Fibroblast of lung (primary cell): ENCODE measurements around the gene NPAS4. TPM values are rescaled to one million over a fixed set of nuclear protein-coding genes. Genes with fewer than 3 reads are reported as not detected.

Experiments used
- DNase-seq, 2 donors: peaks; one replicate each; pipeline versions ENCODE4 v3.0.0 to v3.0.0-alpha.2; 2010; ENCODE audit warnings: low read depth in 2 of 2
- H2AFZ ChIP-seq: 2 replicates; pipeline ENCODE4 v1.5.1; 2012; ENCODE audit warnings: low read length, control low read depth, inconsistent platforms
- H3K27ac ChIP-seq: 2 replicates; pipeline ENCODE4 v1.5.1; 2011; ENCODE audit warnings: low read length, control low read depth; ENCODE audit not compliant: insufficient read depth
- H3K27me3 ChIP-seq: 2 replicates; pipeline ENCODE4 v1.5.1; 2011; ENCODE audit warnings: mild to moderate bottlenecking, low read length; ENCODE audit not compliant: control insufficient read depth, insufficient read depth
- H3K36me3 ChIP-seq: 2 replicates; pipeline ENCODE4 v1.5.1; 2011; ENCODE audit warnings: low read length; ENCODE audit not compliant: control insufficient read depth, insufficient read depth
- H3K4me1 ChIP-seq: 2 replicates; pipeline ENCODE4 v1.5.1; 2011; ENCODE audit warnings: low read length; ENCODE audit not compliant: control insufficient read depth, insufficient read depth; ENCODE audit errors: extremely low read depth
- H3K4me2 ChIP-seq: 2 replicates; pipeline ENCODE4 v1.5.1; 2011; ENCODE audit warnings: low read length, control low read depth; ENCODE audit not compliant: insufficient read depth; ENCODE audit errors: extremely low read depth
- H3K4me3 ChIP-seq, 4 experiments: fragments of 200-600 bp in 1 of 4; sonication (generic) in 1 of 4; replicated peaks in 1 of 4; 2 replicates each; pipeline ENCODE4 v1.5.1; 2011 to 2016; ENCODE audit warnings: low read length in 4 of 4, low read depth in 3 of 4, mild to moderate bottlenecking in 3 of 4, control low read depth in 2 of 4, inconsistent platforms in 1 of 4, mixed read lengths in 1 of 4; ENCODE audit not compliant: insufficient read depth in 1 of 4; ENCODE audit errors: control extremely low read depth in 1 of 4
- H3K79me2 ChIP-seq: 2 replicates; pipeline ENCODE4 v1.5.1; 2012; ENCODE audit warnings: mild to moderate bottlenecking, low read length, inconsistent platforms; ENCODE audit not compliant: control insufficient read depth, insufficient read depth
- H3K9ac ChIP-seq: 2 replicates; pipeline ENCODE4 v1.5.1; 2011; ENCODE audit warnings: mild to moderate bottlenecking, low read length, control low read depth; ENCODE audit not compliant: insufficient read depth
- H3K9me3 ChIP-seq: 2 replicates; pipeline ENCODE4 v1.5.1; 2012; ENCODE audit warnings: low read depth, low read length; ENCODE audit not compliant: control insufficient read depth, insufficient read depth
- H4K20me1 ChIP-seq: 2 replicates; pipeline ENCODE4 v1.5.1; 2011; ENCODE audit warnings: low read length; ENCODE audit not compliant: control insufficient read depth, insufficient read depth; ENCODE audit errors: extremely low read depth
- CTCF ChIP-seq, 2 donors: IDR thresholded peaks in 1 of 2; conservative IDR thresholded peaks in 1 of 2; 1 replicate in 1 of 2; 2 replicates in 1 of 2; pipeline ENCODE4 v1.5.1; 2011 to 2012; ENCODE audit warnings: low read length in 2 of 2, control low read depth in 1 of 2, inconsistent platforms in 1 of 2, low read depth in 1 of 2, mild to moderate bottlenecking in 1 of 2
- EZH2 ChIP-seq: IDR thresholded peaks from 2 replicates; pipeline ENCODE4 v1.5.1; 2012; ENCODE audit warnings: low read length, control low read depth, mild to moderate bottlenecking; ENCODE audit errors: missing control alignments
- polyA plus RNA-seq, 2 donors: library from polyadenylated mRNA; depleted of rRNA in 1 of 2; stranded (reverse) in 1 of 2; unstranded in 1 of 2; fragments of >200 nt; gene quantifications; 2 replicates each; pipeline ENCODE4 v1.2.1, GENCODE V29; 2011 to 2012; ENCODE audit warnings: missing spikeins in 1 of 2
- total RNA-seq: library from RNA; depleted of rRNA; stranded (reverse); fragments of >200 nt; gene quantifications from 2 replicates; pipeline ENCODE4 v1.2.1, GENCODE V29; 2014

Gene NPAS4
- total and polyA plus RNA-seq, 2 donors (not counting 1 experiment from before 2014, with no cell fraction given) = 0.16 TPM; not detected in 1

DNA sequence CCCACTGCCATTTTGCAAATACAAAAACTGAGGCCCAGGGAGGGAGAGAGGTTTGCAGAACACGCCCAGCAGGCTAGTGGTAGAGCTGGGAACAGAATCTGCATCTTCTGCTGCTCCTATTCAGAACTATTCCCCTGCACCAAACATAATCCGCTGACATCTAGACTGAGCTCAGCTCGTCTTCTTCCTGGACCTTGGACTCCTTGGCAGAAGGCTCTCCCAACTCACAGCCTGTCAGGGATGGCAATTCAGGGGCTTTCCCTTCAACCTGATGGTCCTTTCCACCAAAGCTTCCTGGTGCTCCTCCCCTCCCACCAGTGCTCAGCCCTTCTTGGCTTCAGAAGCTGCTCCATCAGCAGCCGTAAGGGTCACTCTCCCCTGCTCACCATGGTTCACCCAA lies 9.5 kb upstream of the NPAS4 start:
- H3K9me3 ChIP-seq = no peaks in the 10 kb centered on the region
- no peak overlapping the region for H3K4me2 ChIP-seq

GRCh38 chr11:66412110-66412509 lies 8.7 kb upstream of the NPAS4 start:
- Histone ChIP-seq H3K9ac (no peak overlapping the region), H3K4me2 (no peak overlapping the region), H3K36me3 (no peaks in the 10 kb centered on the region)

More for the DNA sequence above, 9.5 kb upstream of the NPAS4 start:
- H3K36me3 ChIP-seq = no peaks in the 10 kb centered on the region
- no peak for DNase-seq
- peaks cover 10% of the 10 kb centered on the region for H3K27me3 ChIP-seq
- no peak overlapping the region for H3K27ac ChIP-seq
- no peaks in the 10 kb centered on the region for H3K79me2 ChIP-seq
- no peak for TF ChIP-seq CTCF (conservative IDR thresholded peaks at IDR 0.05 in 1 of 2, IDR thresholded peaks at IDR 0.05 in 1 of 2; ENCODE audit: low read depth in 1 of 2, low read length in 2 of 2)
- TF ChIP-seq EZH2 = no peak
- no peak overlapping the region for H3K4me3 ChIP-seq
- no peaks in the 10 kb centered on the region for H4K20me1 ChIP-seq
- H3K9ac ChIP-seq = no peak overlapping the region
- no peaks in the 10 kb centered on the region for H3K4me1 ChIP-seq
- H2AFZ ChIP-seq = no peak overlapping the region

GRCh38 chr11:66413167-66413566 lies 7.7 kb upstream of the NPAS4 start:
- Histone ChIP-seq H3K4me1 (peaks cover 5% of the 10 kb centered on the region), H3K27me3 (peaks cover 10% of the 10 kb centered on the region), H3K79me2 (no peaks in the 10 kb centered on the region), H3K4me3 (no peak overlapping the region), H2AFZ (no peak overlapping the region), H3K36me3 (no peaks in the 10 kb centered on the region), H3K9ac (no peak overlapping the region), H3K4me2 (no peak overlapping the region), H3K9me3 (no peaks in the 10 kb centered on the region), H4K20me1 (no peaks in the 10 kb centered on the region), H3K27ac (no peak overlapping the region)
- DNase-seq = no peak
- TF ChIP-seq EZH2 (no peak), CTCF (conservative IDR thresholded peaks at IDR 0.05 in 1 of 2, IDR thresholded peaks at IDR 0.05 in 1 of 2; ENCODE audit: low read depth in 1 of 2, low read length in 2 of 2) (no peak)

More at GRCh38 chr11:66412110-66412509, 8.7 kb upstream of the NPAS4 start:
- Histone ChIP-seq H3K9me3 (no peaks in the 10 kb centered on the region), H4K20me1 (no peaks in the 10 kb centered on the region), H3K4me3 (no peak overlapping the region), H3K4me1 (no peaks in the 10 kb centered on the region), H2AFZ (no peak overlapping the region), H3K27me3 (peaks cover 10% of the 10 kb centered on the region), H3K79me2 (no peaks in the 10 kb centered on the region), H3K27ac (no peak overlapping the region)
- DNase-seq = no peak
- no peak for TF ChIP-seq CTCF (conservative IDR thresholded peaks at IDR 0.05 in 1 of 2, IDR thresholded peaks at IDR 0.05 in 1 of 2; ENCODE audit: low read depth in 1 of 2, low read length in 2 of 2)
- no peak for TF ChIP-seq EZH2
